B cell (primary cell): ENCODE measurements around the gene INTS14.

Source experiments
- CTCF ChIP-seq: fragments of 200-600 bp; IDR thresholded peaks from one replicate; pipeline ENCODE4 v1.8.0; 2022; ENCODE audit warnings: antibody characterized with exemption, mild to moderate bottlenecking
- EZH2 ChIP-seq: IDR thresholded peaks from 2 replicates; pipeline ENCODE4 v1.6.1; 2012; ENCODE audit warnings: borderline replicate concordance, low read depth, mild to moderate bottlenecking, moderate library complexity, low read length; ENCODE audit not compliant: insufficient read depth, poor library complexity, severe bottlenecking

GRCh38 chr15:65631503-65631902 is 20.6 kb upstream of the INTS14 start:
- TF ChIP-seq EZH2 (no peak), CTCF (no peak)
